Measurements from ENCODE around the gene DYNC1H1. TPM values are rescaled to one million over a fixed set of nuclear protein-coding genes. Genes with fewer than 3 reads are reported as not detected.

Gene DYNC1H1
- total RNA-seq, 1 experiment from 2014 or later = 361 TPM

GRCh38 chr14:102105369-102105768 lies 141.0 kb downstream of the DYNC1H1 start:
- Histone ChIP-seq H3K79me2 (ENCODE audit: insufficient read depth, low read length) (no peaks in the 10 kb centered on the region), H3K4me3 (replicated peaks in 1 of 2; ENCODE audit: low read depth in 1 of 2, low read length in 2 of 2) (no peak overlapping the region), H2AFZ (ENCODE audit: low read depth, low read length, poor library complexity, severe bottlenecking) (no peak overlapping the region), H3K9ac (ENCODE audit: low read length) (no peak overlapping the region), H3K9me2 (ENCODE audit: insufficient read depth) (no peaks in the 10 kb centered on the region), H3K4me1 (ENCODE audit: control insufficient read depth in 1 of 2, insufficient read depth in 2 of 2, low read length in 2 of 2) (no peaks in the 10 kb centered on the region), H3K4me2 (ENCODE audit: low read length) (no peak overlapping the region), H4K20me1 (ENCODE audit: insufficient read depth) (no peaks in the 10 kb centered on the region), H3K36me3 (ENCODE audit: control insufficient read depth in 1 of 2, insufficient read depth in 2 of 2, low read length in 2 of 2) (no peaks in the 10 kb centered on the region), H3K27ac (ENCODE audit: low read depth, low read length) (no peak overlapping the region), H3K27me3 (ENCODE audit: insufficient read depth, low read length) (no peaks in the 10 kb centered on the region), H3K9me3 (ENCODE audit: control insufficient read depth in 1 of 2, insufficient read depth in 1 of 2, low read depth in 1 of 2, low read length in 2 of 2) (no peaks in the 10 kb centered on the region)
- ChIA-PET POLR2A (no interaction called here), RAD21 (ENCODE audit: low non-redundant PET in 1 of 2, low total read pairs in 2 of 2, uncharacterized antibody in 2 of 2, unreplicated experiment in 2 of 2) (no interaction called here), CTCF (interaction anchor here (1.4 kb wide), 1 partner anchor 9 kb away, joined by 4 read pairs; no protein-coding TSS in a partner anchor)
- ATAC-seq (no peak), DNase-seq (ENCODE audit: low read depth, low spot score) (no peak)
- no TSS peak for BruUV-seq (replicated peaks)
- intact Hi-C loops (cut with micrococcal nuclease) = no loop called here
- TF ChIP-seq EZH2phosphoT487 (IDR thresholded peaks at IDR 0.05; ENCODE audit: borderline replicate concordance) (no peak), SRF (IDR thresholded peaks at IDR 0.05; ENCODE audit: low read depth) (no peak), TCF7L2 (IDR thresholded peaks at IDR 0.05; ENCODE audit: borderline replicate concordance, extremely low read depth, insufficient read depth, insufficient read length) (no peak), SIN3A (IDR thresholded peaks at IDR 0.05; ENCODE audit: low read depth) (no peak), ATF3 (IDR thresholded peaks at IDR 0.05) (no peak), REST (IDR thresholded peaks at IDR 0.05; ENCODE audit: low read depth) (no peak)

Other genes starting within 250 kb of the DYNC1H1 start
- 117 TPM for gene PPP2R5C, start 202.9 kb upstream of the DYNC1H1 start, total RNA-seq (2021; ENCODE audit: unreplicated experiment)
- 1,380 TPM for gene HSP90AA1, start 122.5 kb downstream of the DYNC1H1 start, total RNA-seq (2021; ENCODE audit: unreplicated experiment)
- 21.1 TPM for gene WDR20, start 175.3 kb downstream of the DYNC1H1 start, total RNA-seq (2021; ENCODE audit: unreplicated experiment)

All from HCT116 (cell line).